Lower lobe of right lung (tissue), 2 donors: ENCODE results near the gene NOD1. TPM values are rescaled to one million over a fixed set of nuclear protein-coding genes. Genes with fewer than 3 reads are reported as not detected.

Source experiments
- ATAC-seq, 2 donors: fragments of 200-7000 bp; cut with Tn5 transposase; one replicate each; pipeline ENCODE4 v1.9.1; 2020 to 2022; ENCODE audit warnings: mild to moderate bottlenecking in 2 of 2, moderate library complexity in 2 of 2
- DNase-seq: peaks from one replicate; pipeline ENCODE4 v3.0.0-alpha.2; 2020
- H3K27ac ChIP-seq: fragments of 200-600 bp; one replicate; pipeline ENCODE4 v1.8.0; 2022
- H3K27me3 ChIP-seq: fragments of 200-600 bp; one replicate; pipeline ENCODE4 v1.8.0; 2022; ENCODE audit warnings: low read depth
- H3K36me3 ChIP-seq: fragments of 200-600 bp; one replicate; pipeline ENCODE4 v1.8.0; 2022; ENCODE audit warnings: mild to moderate bottlenecking
- H3K4me1 ChIP-seq: fragments of 200-600 bp; one replicate; pipeline ENCODE4 v1.8.0; 2022
- H3K4me3 ChIP-seq: fragments of 200-600 bp; one replicate; pipeline ENCODE4 v1.8.0; 2022; ENCODE audit warnings: mild to moderate bottlenecking
- H3K9me3 ChIP-seq: fragments of 200-600 bp; one replicate; pipeline ENCODE4 v1.8.0; 2022
- intact Hi-C: fragments of 100-400 bp; cut with DNase I; formaldehyde crosslinking; loops from one replicate; pipeline ENCODE4 v1.11.0; 2022
- total RNA-seq: library from RNA; stranded (reverse); fragmentation: NEBNext Ultra II Directional; extraction: Animal tissue kit (Norgen Biotek cat#: 25700); gene quantifications from one replicate; pipeline ENCODE4 v1.2.1, GENCODE V29; 2021
- TF ChIP-seq, protein P1 (sequence below): fragments of 200-600 bp; IDR thresholded peaks from one replicate; pipeline ENCODE4 v1.8.0; 2022; ENCODE audit warnings: antibody characterized with exemption, mild to moderate bottlenecking
- donor health status: DM: no; HTN: yes; CAD: no; lungs with severe emphysema.

Gene NOD1
- total RNA-seq, 1 donor from 2014 or later: 42.9 TPM

- peak; percentile 17 to 20 for ATAC-seq
- TF ChIP-seq, protein P1, sequence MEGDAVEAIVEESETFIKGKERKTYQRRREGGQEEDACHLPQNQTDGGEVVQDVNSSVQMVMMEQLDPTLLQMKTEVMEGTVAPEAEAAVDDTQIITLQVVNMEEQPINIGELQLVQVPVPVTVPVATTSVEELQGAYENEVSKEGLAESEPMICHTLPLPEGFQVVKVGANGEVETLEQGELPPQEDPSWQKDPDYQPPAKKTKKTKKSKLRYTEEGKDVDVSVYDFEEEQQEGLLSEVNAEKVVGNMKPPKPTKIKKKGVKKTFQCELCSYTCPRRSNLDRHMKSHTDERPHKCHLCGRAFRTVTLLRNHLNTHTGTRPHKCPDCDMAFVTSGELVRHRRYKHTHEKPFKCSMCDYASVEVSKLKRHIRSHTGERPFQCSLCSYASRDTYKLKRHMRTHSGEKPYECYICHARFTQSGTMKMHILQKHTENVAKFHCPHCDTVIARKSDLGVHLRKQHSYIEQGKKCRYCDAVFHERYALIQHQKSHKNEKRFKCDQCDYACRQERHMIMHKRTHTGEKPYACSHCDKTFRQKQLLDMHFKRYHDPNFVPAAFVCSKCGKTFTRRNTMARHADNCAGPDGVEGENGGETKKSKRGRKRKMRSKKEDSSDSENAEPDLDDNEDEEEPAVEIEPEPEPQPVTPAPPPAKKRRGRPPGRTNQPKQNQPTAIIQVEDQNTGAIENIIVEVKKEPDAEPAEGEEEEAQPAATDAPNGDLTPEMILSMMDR: no peak
- Histone ChIP-seq H3K9me3 (no peaks in the 10 kb centered on the region), H3K27me3 (no peaks in the 10 kb centered on the region), H3K4me1 (peaks cover 4% of the 10 kb centered on the region), H3K27ac (no peak overlapping the region), H3K36me3 (peaks cover 99% of the 10 kb centered on the region), H3K4me3 (no peak overlapping the region)
- intact Hi-C loops: no loop called here
- no peak for DNase-seq
These were observed 26.9 kb downstream of the NOD1 start for GRCh38 chr7:30451539-30452279.

DNA sequence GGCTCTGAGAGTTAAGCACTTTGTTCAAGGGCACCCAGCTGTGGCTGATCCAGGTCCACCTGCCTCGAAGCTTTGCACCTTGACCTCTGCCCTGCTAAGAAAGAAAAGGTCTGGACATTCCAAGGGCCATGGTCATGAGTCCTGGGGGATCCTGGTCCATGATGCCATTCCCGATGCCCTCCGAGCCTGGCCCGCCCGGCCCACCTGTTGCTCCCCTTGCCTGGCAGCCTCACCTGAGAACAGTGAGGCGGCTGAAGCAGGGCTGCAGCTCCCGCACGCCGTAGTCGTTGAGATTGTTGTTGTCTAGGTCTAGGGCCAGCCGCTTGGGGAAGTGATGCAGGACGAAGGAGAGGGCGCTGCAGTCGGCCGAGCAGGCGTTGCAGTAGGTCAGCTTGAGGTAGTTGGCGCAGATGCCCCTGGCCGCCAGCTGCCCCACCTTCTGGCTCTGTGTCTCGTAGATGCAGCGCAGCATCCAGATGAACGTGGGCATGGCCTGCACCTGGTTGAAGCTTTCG lies 27.5 kb downstream of the NOD1 start:
- H3K36me3 ChIP-seq: peaks cover 99% of the 10 kb centered on the region
- no peaks in the 10 kb centered on the region for H3K27me3 ChIP-seq
- intact Hi-C loops: no loop called here
- H3K9me3 ChIP-seq: no peaks in the 10 kb centered on the region
- DNase-seq (no peak), ATAC-seq (no peak)
- no peak overlapping the region for H3K27ac ChIP-seq
- TF ChIP-seq, protein P1: no peak
- H3K4me1 ChIP-seq: peaks cover 9% of the 10 kb centered on the region
- H3K4me3 ChIP-seq: no peak overlapping the region

DNA sequence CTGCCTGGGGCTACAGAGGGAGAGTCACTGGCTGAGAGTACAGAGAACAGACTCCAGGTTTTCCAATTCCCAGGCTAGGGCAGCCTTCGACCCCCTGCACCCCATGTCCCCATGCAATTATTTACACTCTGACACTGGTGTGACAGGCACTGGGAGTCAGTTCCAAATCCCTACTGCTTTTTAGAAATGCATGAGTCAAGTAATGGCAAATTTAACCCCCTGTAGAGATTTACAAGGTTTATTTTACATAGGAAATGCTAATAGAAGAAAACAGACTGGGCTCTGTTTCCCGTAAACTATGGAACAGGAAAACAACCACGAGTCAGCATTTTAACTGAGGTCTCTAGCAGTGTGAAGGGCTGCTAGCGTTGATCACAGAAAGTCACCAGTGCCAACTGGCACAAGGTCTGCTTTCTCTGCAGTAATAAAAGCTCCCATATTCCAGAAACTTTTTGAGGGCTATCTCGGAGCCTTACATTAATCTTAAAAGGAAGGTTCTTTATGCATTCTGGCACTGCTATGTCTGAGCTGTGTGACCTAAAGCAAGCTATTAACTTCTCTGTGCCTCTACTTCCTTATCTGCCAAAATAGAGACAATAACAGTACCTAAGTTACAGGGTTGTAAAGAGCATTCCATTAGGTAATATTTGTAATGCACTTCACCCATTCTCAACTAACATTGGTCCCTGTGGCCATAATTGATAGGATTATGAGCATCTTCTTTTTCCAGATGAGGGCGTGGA lies 28.2 kb downstream of the NOD1 start:
- intact Hi-C loops: no loop called here
- Histone ChIP-seq H3K27ac (no peak overlapping the region), H3K4me3 (no peak overlapping the region), H3K36me3 (peaks cover 93% of the 10 kb centered on the region), H3K9me3 (no peaks in the 10 kb centered on the region), H3K4me1 (peaks cover 15% of the 10 kb centered on the region), H3K27me3 (no peaks in the 10 kb centered on the region)
- TF ChIP-seq, protein P1: no peak
- ATAC-seq (no peak), DNase-seq (no peak)

DNA sequence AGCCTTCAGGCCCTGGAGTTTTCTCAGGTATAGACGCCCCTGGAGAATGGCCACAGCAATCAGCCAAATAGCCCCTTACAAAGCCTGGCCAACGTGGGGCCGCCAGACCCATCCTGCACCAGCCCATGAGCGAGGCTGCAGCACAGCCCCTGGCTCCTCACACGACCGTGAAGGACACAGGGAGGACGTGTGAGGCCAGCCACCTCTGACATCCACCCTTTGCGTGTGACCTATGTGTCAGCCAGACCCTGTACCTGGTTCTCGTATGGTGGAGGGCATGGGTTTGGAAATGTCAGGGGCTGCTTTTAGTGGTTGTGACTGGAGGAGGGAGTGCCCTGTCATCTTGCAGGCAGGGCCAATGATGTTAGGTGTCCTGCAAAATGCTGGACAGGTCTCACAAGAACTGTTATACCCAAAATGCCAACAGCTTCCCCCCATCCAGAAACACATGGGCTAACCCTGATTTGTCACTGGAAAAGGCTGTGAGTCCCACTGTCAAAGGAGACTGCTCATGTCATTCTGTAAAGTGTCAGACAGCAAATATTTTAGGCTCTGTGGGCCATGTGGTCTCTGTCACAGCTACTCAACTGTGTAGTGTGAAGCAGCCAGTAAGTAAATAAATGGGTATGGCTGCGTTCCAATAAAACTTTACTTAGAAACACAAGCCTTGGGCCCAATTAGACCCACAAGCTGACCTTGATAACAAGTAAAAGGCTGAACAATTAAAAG lies 30.0 kb downstream of the NOD1 start:
- intact Hi-C loops: no loop called here
- no peak for DNase-seq
- no peak overlapping the region for H3K27ac ChIP-seq

GRCh38 chr7:30447466-30447865 lies 31.1 kb downstream of the NOD1 start:
- H3K27ac ChIP-seq: no peak overlapping the region
- intact Hi-C loops: no loop called here
- no peaks in the 10 kb centered on the region for H3K9me3 ChIP-seq
- peaks cover 63% of the 10 kb centered on the region for H3K36me3 ChIP-seq
- DNase-seq: no peak
- H3K4me1 ChIP-seq: peaks cover 11% of the 10 kb centered on the region
- ATAC-seq: no peak
- H3K4me3 ChIP-seq: no peak overlapping the region
- TF ChIP-seq, protein P1: no peak
- no peaks in the 10 kb centered on the region for H3K27me3 ChIP-seq

More for the DNA sequence above, 30.0 kb downstream of the NOD1 start:
- Histone ChIP-seq H3K4me3 (no peak overlapping the region), H3K9me3 (no peaks in the 10 kb centered on the region), H3K36me3 (peaks cover 75% of the 10 kb centered on the region), H3K27me3 (no peaks in the 10 kb centered on the region), H3K4me1 (peaks cover 15% of the 10 kb centered on the region)
- no peak for ATAC-seq
- TF ChIP-seq, protein P1: no peak
